ENCODE data around the gene TNFRSF6B.

- no peak for TF ChIP-seq NFRKB (IDR thresholded peaks at IDR 0.05)
- TF ChIP-seq BHLHE40 (IDR thresholded peaks at IDR 0.05; ENCODE audit: borderline replicate concordance), result no peak
- TF ChIP-seq ELF4 (IDR thresholded peaks at IDR 0.05), result no peak
Observed at GRCh38 chr20:63678667-63679465, 17.6 kb upstream of the TNFRSF6B start.

Data from HEK293T (cell line).